SJSA1 (cell line): ENCODE results near the gene RTCA. TPM values are rescaled to one million over a fixed set of nuclear protein-coding genes. Genes with fewer than 3 reads are reported as not detected.
"Not testable (repeated sequence)": the region's sequence is repeated elsewhere in the genome, so short reads cannot be mapped to it uniquely, and the experiment has no call there.

Experiments
- DNase-seq, 2 experiments: peaks; one replicate each; pipeline ENCODE4 v3.0.0-alpha.2; 2015 to 2020; ENCODE audit warnings: low spot score in 2 of 2, low read depth in 1 of 2
- H3K27ac ChIP-seq: fragments of 250-450 bp; sonication (Bioruptor Pico); 2 replicates; pipeline ENCODE4 v1.5.1; 2020; ENCODE audit warnings: mild to moderate bottlenecking, moderate library complexity
- H3K27me3 ChIP-seq: fragments of 250-450 bp; sonication (Bioruptor Pico); replicated peaks from 2 replicates; pipeline ENCODE4 v1.5.1; 2020; ENCODE audit warnings: mild to moderate bottlenecking, moderate library complexity
- H3K36me3 ChIP-seq: fragments of 250-450 bp; sonication (Bioruptor Pico); 2 replicates; pipeline ENCODE4 v1.5.1; 2020; ENCODE audit warnings: mild to moderate bottlenecking
- H3K4me1 ChIP-seq: fragments of 250-450 bp; sonication (Bioruptor Pico); replicated peaks from 2 replicates; pipeline ENCODE4 v1.6.1; 2021; ENCODE audit warnings: mild to moderate bottlenecking
- H3K4me3 ChIP-seq: fragments of 250-450 bp; sonication (Bioruptor Pico); 2 replicates; pipeline ENCODE4 v1.5.1; 2020; ENCODE audit warnings: mild to moderate bottlenecking
- H3K9me3 ChIP-seq: fragments of 250-450 bp; sonication (Bioruptor Pico); replicated peaks from 2 replicates; pipeline ENCODE4 v1.5.1; 2020; ENCODE audit warnings: mild to moderate bottlenecking
- total RNA-seq: library from RNA; depleted of rRNA; stranded (reverse); fragments of >200 nt; shearing (Covaris generic); gene quantifications from 2 replicates; pipeline ENCODE4 v1.2.3, GENCODE V29; 2014; rRNA removed

The RTCA gene
- 43.5 and 43.7 TPM in 2 replicates for total RNA-seq

DNA sequence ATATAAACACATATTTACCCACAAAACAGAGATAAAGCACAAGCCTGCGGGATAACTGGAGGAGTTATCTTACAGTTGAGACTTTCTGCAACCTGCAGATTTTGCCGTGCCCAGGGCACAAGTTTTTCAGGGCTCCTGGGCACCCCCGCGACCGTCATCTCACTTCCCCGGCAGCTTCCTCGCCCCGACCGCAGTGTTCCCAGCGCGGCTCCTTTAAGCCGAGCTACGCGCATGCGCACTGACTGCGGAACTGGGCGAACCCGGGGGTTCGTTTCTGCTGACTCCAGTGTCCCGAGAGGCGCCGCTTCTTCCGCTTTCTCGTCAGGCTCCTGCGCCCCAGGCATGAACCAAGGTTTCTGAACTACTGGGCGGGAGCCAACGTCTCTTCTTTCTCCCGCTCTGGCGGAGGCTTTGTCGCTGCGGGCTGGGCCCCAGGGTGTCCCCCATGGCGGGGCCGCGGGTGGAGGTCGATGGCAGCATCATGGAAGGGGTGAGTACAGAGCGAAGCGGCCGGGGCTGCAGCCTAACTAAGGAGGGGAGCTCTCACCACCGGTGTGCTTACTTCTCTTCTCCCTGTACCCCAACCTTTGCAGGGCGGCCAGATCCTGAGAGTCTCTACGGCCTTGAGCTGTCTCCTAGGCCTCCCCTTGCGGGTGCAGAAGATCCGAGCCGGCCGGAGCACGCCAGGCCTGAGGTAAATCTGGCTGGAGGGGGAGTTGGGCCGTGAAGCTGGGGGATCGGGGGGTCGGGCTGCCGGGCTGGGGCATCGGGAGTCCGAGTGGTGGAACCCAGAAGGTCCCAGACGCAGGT, at the start of gene RTCA:
Gene RTCA, plus strand, starts transcription at position 286 of the 810 bp plus-strand sequence. Its CDS starts 160 bp downstream, at position 446.
- Histone ChIP-seq H3K4me1 (no peaks in the 10 kb centered on the region; the same call in 1 of the 2 replicates), H3K4me3 (peak within 1 kb of the TSS; percentile 81), H3K27me3 (no peaks in the 10 kb centered on the region; the same call in 1 of the 2 replicates), H3K9me3 (no peaks in the 10 kb centered on the region), H3K36me3 (peaks cover 34% of the 10 kb centered on the region), H3K27ac (peak within 1 kb of the TSS; percentile 61)
- DNase-seq: peak; percentile 90 to 96

DNA sequence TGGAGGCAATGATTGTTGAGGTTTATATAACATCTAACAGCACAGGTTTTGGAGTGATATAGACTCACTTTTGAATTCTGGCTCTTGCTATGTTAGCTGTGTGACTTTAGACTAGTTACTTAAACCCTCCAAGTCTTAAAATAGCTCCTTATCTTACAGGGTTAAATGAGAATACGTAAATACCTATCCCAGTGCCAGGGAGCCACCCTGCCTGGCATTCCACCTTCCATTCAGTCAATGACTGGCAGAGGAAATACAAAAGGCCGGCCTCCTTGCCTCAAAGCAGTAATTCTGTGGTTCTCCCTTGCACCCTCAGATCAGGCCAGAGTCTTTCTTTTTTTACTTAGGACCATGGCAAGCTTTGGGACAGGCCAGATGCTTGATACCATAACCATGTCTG, 48.2 kb upstream of the RTCA start:
- DNase-seq: no peak
- Histone ChIP-seq H3K27me3 (no peaks in the 10 kb centered on the region), H3K27ac (no peak overlapping the region), H3K36me3 (peaks cover 21% of the 10 kb centered on the region), H3K4me1 (no peaks in the 10 kb centered on the region), H3K9me3 (no peaks in the 10 kb centered on the region), H3K4me3 (no peak overlapping the region)

DNA sequence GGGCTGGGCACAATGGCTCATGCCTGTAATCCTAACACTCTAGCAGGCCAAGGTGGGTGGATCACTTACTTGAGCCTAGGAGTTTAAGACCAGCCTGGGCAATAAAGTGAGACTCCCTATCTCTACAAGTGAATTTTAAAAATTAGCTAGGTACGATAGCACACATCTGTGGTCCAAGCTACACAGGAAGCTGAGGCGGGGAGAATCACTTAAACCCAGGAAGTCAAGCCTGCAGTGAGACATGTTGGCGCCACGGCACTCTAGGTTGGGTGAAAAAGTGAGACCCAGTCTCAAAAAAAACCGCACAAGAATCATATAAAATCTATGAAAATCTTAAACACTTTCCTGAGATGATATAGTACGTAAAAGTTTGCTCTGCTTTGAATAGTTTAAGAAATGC, 46.6 kb upstream of the RTCA start:
- H3K36me3 ChIP-seq: peaks cover 15% of the 10 kb centered on the region
- no peak for DNase-seq
- no peaks in the 10 kb centered on the region for H3K27me3 ChIP-seq
- H3K9me3 ChIP-seq: no peaks in the 10 kb centered on the region
- H3K4me3 ChIP-seq: no peak overlapping the region
- no peaks in the 10 kb centered on the region for H3K4me1 ChIP-seq
- no peak overlapping the region for H3K27ac ChIP-seq

DNA sequence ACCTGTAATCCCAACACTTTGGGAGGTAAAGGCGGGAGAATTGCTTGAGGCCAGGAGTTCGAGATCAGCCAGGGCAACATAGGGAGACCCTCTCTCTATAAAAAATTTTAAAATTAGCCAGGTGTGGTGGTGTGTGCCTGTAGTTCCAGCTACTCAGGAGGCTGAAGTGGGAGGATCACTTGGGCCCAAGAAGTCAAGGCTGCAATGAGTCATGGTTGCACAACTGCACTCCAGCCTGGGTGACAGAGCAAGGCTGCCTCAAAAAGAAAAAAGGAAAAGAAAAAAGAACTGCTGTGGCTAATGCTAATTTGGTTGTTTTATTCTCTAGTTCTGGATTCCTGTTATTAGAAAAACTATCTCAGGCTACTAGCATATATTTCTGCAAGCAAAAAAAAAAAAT, 46.1 kb upstream of the RTCA start:
- no peak overlapping the region for H3K27ac ChIP-seq
- peaks cover 12% of the 10 kb centered on the region for H3K36me3 ChIP-seq
- H3K27me3 ChIP-seq: no peaks in the 10 kb centered on the region
- no peak overlapping the region for H3K4me3 ChIP-seq
- no peaks in the 10 kb centered on the region for H3K9me3 ChIP-seq
- H3K4me1 ChIP-seq: no peaks in the 10 kb centered on the region
- DNase-seq: no peak

DNA sequence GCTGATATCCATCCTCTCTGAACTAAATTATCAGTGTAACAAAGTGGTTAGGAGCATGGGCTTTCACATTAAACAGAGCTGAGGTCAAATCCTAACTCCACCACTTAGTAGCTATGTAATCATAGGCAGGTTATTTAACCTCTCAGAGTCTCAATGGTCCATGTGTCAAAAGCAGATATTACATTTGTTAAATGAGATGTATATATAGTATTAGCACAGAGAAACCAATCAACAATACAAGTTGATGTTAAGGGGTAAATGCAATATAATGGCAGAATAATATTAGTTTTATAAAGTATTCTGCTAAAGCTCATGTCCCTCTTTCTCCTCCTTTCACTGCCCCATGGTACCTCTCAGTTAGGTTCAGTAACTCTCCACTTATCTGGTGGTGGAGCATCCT, 43.6 kb upstream of the RTCA start:
- Histone ChIP-seq H3K27me3 (no peaks in the 10 kb centered on the region), H3K4me1 (no peaks in the 10 kb centered on the region), H3K9me3 (no peaks in the 10 kb centered on the region)

DNA sequence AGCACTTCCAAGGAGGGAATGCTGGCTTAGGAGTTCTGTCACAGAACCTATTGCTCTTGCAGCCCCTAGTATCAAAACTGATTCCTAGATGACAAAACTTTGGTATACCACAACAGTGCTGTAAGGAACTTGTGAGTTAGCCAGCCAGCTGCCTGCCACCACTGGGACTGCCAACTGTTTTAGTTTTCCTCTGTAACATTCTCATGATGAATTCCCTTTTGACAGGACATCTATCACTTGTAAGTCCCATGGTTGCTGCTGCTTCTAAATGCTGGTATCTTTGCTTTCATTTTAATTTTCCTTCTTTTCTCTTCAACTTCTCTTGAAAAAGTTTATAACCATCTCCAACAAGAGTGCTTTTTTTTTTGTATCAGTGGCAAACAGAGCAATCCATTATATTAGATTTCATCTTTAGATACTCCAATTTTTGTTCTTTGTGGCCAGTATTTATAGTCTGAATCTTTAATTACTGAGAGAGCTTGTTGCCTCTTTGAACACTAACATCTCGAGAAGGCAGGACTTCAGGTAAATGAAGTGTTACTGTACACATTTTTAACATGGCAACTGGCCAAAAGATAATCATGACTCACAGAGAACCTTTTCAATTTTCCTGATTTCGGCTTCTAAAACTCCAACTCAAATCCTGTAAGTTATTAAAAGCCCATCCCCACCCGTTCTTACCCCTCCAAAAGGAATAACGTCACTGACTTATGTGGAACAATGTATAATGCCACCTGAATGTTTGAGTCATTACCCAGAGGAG, 36.2 kb upstream of the RTCA start:
- Histone ChIP-seq H3K4me3 (no peak overlapping the region), H3K9me3 (no peaks in the 10 kb centered on the region), H3K36me3 (peaks cover 41% of the 10 kb centered on the region), H3K4me1 (no peaks in the 10 kb centered on the region), H3K27ac (no peak overlapping the region), H3K27me3 (no peaks in the 10 kb centered on the region)
- no peak for DNase-seq

More for the DNA sequence above, 43.6 kb upstream of the RTCA start:
- no peak for DNase-seq
- H3K36me3 ChIP-seq: peaks cover 15% of the 10 kb centered on the region
- no peak overlapping the region for H3K4me3 ChIP-seq
- no peak overlapping the region for H3K27ac ChIP-seq

DNA sequence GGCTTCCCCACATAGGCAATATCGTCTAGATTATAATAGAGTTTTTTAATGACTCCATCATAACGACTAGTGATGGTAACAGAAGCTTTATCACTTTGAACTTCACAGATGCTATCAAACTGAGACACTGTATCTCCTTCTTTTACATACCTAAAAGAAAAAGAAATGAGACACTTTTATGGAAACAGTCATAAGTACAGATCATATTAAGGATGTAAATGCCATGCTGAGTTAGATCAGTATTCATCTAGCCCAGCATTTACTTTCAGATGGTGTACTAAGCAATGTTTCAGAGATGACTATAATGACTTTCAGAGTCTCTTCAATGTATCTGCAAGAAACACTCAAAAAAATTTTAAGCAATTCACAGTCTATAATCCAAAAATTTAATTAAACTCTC, 35.3 kb upstream of the RTCA start:
- no peak for DNase-seq
- H3K4me1 ChIP-seq: no peaks in the 10 kb centered on the region
- H3K4me3 ChIP-seq: no peak overlapping the region
- H3K27ac ChIP-seq: no peak overlapping the region
- peaks cover 43% of the 10 kb centered on the region for H3K36me3 ChIP-seq
- H3K9me3 ChIP-seq: no peaks in the 10 kb centered on the region
- no peaks in the 10 kb centered on the region for H3K27me3 ChIP-seq

DNA sequence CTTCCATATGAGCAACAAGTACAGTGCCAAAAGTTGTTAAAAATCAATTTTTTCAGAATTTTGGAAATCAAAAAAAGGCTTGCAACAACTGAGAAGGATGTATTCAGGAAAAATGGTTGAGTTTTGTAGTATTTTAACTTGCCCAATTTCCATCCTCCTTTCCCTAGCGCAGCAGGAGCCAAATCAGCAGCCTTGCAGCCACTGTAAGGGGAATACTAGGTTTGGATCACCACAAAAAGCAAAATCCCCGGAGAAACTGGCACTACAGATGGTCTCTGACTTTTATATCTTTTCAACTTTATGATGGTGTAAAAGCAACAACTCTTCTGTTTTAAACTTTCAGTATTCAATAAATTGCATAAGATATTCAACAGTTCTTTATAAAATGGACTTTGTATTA, 34.3 kb upstream of the RTCA start:
- Histone ChIP-seq H3K27ac (no peak overlapping the region), H3K4me3 (no peak overlapping the region)

DNA sequence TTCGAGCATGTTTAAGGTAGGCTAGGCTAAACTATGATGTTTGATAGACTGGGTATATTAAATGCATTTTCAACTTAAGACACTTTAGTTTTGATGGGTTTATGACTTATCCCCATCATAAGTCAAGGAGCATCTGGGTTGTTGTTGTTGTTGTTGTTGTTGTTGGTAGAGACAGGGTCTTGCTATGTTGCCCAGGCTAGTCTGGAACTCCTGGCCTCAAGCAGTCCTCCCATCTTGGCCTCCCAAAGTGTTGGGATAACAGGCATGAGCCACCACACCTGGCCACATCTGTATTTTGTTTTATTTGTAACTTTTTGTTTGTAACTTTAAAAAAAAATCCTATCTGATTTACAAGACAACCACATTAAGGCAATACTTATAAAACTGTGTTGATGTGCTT, 33.9 kb upstream of the RTCA start:
- H3K27ac ChIP-seq: no peak overlapping the region
- no peak for DNase-seq
- no peaks in the 10 kb centered on the region for H3K4me1 ChIP-seq
- no peaks in the 10 kb centered on the region for H3K9me3 ChIP-seq
- peaks cover 46% of the 10 kb centered on the region for H3K36me3 ChIP-seq
- H3K27me3 ChIP-seq: no peaks in the 10 kb centered on the region
- no peak overlapping the region for H3K4me3 ChIP-seq

More for the DNA sequence above, 34.3 kb upstream of the RTCA start:
- DNase-seq: no peak
- H3K27me3 ChIP-seq: no peaks in the 10 kb centered on the region
- H3K4me1 ChIP-seq: no peaks in the 10 kb centered on the region
- no peaks in the 10 kb centered on the region for H3K9me3 ChIP-seq
- peaks cover 48% of the 10 kb centered on the region for H3K36me3 ChIP-seq

DNA sequence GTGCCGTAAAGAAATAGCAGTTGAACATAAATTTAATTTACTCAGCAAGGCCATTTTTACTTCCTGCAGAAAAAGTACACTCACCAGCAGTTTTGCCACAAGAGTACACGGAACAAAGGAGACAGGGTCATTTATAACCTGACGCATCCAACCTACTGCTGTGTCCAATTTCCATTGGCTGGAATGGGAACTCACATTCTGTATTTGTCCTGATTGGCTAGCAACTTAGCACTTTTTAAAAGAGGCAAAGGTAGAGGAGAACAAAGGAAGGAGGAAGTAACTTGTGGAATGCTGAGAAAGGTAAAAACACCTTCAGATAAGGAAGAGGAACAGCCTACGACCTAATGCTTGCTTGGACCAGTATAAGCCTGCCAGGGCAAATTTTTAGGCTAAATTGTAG, 32.5 kb upstream of the RTCA start:
- not testable (repeated sequence) for H3K4me1 ChIP-seq, H3K27ac ChIP-seq, H3K27me3 ChIP-seq

DNA sequence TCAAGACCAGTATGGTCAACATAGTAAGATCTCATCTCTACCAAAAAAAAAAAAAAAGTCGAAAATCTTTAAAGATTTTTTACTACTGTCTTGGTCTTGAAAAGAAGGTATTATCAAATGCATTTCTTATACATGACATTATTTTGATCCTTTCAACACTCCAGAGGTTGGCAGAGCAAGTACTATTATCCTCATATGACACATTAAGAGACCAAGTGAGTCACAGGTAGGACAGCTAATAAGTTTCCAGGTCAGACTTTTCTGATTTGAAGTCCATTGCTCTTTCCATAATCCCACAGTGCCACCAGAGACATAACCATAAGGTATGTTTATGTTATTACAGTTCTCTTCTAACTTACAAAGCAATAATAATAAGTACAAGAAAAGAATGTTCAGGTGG, 31.6 kb upstream of the RTCA start:
- Histone ChIP-seq H3K4me1 (no peaks in the 10 kb centered on the region), H3K27me3 (no peaks in the 10 kb centered on the region), H3K4me3 (no peak overlapping the region), H3K36me3 (peaks cover 47% of the 10 kb centered on the region), H3K27ac (no peak overlapping the region; the same call in 1 of the 2 replicates), H3K9me3 (no peaks in the 10 kb centered on the region)
- DNase-seq: no peak

More for the DNA sequence above, 32.5 kb upstream of the RTCA start:
- not testable (repeated sequence) for DNase-seq, H3K9me3 ChIP-seq, H3K4me3 ChIP-seq
- peaks cover 46% of the 10 kb centered on the region for H3K36me3 ChIP-seq

DNA sequence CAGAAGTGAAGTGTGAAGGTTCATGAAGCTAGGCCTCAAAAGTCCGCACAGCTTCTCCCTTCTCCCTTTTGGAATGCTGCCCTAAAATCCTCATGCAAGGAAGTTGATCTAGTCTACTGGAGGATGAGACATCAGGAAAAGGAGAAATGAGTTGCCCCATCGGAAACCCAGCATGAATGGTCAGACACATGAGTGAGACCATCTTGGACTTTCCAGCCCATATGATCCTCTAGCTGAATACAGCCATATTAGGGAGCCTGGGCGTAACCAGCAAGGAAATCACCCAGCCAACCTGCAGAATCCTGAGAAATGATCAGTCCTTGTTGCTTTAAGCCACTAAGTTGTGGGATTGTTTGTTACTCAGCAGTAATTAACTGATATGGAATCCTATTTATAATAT, 28.9 kb upstream of the RTCA start:
- H3K36me3 ChIP-seq: peaks cover 29% of the 10 kb centered on the region
- no peaks in the 10 kb centered on the region for H3K9me3 ChIP-seq
- no peaks in the 10 kb centered on the region for H3K27me3 ChIP-seq
- no peak overlapping the region for H3K27ac ChIP-seq
- no peak overlapping the region for H3K4me3 ChIP-seq
- H3K4me1 ChIP-seq: no peaks in the 10 kb centered on the region
- no peak for DNase-seq

DNA sequence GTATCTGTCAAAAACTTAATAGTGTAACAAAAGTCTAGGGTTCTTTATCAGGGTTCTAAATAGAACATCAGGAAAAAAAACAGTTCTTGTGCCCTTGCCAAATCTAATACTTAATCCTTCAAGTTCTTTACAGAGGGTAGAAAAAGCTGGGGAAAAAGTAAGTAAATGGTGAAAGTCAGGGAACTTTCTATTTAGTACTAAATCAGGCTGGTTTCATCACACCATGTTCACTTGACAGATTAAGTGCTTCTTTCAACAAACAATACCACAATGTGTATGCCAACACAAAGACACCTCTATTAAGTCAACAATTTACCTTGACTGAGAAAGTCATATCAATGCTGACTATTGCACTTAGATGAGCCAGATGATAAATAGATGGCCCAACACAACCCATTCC, 26.1 kb upstream of the RTCA start:
- Histone ChIP-seq H3K27me3 (no peaks in the 10 kb centered on the region), H3K36me3 (peaks cover 14% of the 10 kb centered on the region), H3K4me3 (no peak overlapping the region), H3K9me3 (no peaks in the 10 kb centered on the region), H3K4me1 (no peaks in the 10 kb centered on the region), H3K27ac (no peak overlapping the region)
- no peak for DNase-seq

DNA sequence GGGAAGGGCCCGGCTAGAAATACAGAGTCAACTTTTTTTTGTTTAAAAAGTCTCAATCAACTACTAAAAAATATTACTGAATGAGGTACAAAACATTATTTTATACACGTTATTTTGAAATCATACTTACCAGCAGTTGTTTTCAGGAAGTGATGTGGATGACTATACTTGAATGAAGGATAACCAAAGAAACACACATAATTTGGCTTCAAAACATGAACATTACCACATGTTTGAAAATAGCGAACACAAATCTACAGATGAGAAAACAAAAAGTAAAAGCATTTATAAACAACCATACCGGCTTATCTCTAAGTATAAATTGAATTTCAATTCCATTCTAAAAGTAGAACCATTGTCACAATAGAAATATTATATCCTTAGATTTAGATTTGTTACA, 25.4 kb upstream of the RTCA start:
- no peak for DNase-seq
- Histone ChIP-seq H3K27me3 (no peaks in the 10 kb centered on the region), H3K36me3 (peaks cover 13% of the 10 kb centered on the region), H3K9me3 (no peaks in the 10 kb centered on the region), H3K4me1 (no peaks in the 10 kb centered on the region), H3K4me3 (no peak overlapping the region), H3K27ac (no peak overlapping the region)
